NOMO-1 treated with dmso at 0.1 percent for 144 hours (cell line): ENCODE results near the gene CACTIN.
"Not testable (repeated sequence)": the region's sequence is repeated elsewhere in the genome, so short reads cannot be mapped to it uniquely, and the experiment has no call there.

Experiments
- DNase-seq: peaks from one replicate; lab custom pipeline; 2025; ENCODE audit not compliant: unreplicated experiment; lab: John Stamatoyannopoulos, UW

The CACTIN gene

DNA sequence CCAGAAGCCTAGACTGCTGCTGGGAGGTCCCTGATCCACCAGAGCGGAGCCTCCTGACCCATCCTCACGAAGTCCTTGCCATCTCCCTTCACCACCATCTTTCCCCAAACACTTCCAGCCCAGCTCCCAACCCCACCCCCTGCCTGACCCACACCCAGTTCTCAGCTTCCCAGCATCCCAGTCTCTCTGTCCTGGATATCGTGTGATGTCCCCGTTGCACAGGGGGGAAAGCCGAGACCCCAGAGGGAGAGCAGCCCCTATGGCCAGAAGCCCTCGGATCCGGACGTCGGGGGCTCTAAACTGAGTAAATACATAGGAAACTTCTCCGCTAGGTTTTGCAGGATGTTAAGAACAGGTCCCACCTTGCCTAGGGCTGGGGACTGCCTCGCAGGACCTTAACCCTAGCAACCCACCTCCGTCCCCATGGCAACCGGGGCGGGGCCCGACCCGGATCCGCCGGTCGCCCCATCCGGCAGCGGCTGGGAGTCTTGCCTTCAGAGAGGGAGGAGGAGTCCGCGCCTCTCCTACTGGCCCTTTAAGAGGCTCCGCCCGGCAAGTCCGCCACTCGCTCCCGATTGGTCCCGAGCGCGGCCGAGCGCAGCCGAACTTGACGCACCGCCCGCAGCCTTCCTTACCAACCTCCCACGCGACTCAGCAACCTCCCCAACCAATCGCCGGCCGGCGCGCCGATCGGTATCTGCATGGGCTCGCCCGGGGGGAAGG, 54.3 kb downstream of the CACTIN start:
- DNase-seq = peak; percentile 99

- DNase-seq = no peak
Measured at GRCh38 chr19:3570606-3571011, 56.0 kb downstream of the CACTIN start.

DNA sequence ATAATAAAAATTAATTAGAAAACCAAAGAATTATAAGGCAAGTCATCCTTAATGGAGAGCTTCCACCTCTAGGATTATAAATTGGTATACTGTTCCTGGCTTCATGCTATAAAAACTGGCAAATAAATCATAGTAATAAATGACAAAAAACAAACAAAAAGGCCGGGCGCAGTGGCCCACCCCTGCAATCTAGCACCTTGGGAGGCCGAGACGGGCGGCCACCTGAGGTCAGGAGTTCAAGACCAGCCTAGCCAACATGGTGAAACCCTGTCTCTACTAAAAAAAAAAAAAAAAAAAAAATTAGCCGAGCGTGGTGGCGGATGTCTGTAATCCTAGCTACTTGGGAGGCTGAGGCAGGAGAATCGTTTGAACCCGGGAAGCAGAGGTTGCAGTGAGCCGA, 56.5 kb downstream of the CACTIN start:
- DNase-seq = not testable (repeated sequence)

DNA sequence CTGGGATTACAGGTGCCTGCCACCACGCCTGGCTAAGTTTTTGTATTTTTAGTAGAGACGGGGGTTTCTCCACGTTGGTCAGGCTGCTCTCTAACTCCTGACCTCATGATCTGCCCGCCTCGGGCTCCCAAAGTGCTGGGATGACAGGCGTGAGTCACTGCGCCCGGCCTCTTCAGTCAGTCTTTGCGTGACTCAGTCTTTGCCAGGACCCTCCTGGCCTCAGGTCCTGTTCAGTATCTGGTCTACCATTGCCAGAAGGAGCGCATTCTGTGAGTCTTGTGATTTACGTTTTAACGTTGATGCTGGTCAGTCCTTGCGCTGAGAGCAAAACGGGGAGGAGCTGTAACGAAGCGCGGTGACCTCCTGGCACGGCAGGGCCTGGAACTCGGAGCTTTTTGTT, 61.5 kb downstream of the CACTIN start:
- no peak for DNase-seq

DNA sequence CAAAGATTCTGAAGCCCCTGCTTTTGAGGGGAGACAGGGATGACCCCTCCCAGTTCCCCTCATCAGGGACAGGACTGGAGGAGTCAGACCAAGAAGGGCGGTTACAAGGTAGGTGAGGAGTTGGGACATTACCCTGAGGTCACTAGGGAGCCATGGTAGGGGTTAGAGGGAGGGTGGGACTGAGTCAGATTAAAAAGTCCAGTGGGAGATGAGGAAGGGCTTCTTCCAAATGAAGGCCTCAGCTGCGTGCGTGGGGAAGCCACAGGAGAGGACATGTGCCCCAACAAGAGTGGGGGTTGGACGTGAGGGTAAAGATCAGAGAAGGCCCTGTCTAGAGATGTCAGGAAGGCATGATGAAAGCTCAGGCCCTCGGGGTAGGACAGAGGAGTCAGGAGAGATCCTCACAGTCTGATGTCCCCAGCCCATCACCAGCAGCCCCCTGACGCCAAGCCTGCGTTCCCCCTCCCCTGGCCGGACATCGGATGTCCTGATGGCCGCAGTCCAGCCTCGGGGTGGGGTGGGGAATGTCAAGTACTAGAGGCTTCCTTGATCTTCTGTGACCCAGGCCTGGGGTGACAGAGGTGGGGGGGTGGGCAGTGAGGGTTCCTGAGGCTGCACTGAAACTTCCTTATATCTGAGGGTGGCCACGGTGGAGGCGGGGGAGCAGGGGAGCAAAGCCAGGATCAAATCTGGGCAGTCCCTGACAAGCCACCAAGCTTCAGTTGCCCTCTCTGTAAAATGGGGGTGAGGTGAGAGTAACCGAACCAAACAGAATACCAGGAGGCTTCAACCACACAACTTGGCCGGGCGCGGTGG, 62.7 kb downstream of the CACTIN start:
- DNase-seq = no peak
